ENCODE data around the gene NOSTRIN.
"Not testable (repeated sequence)": the region's sequence is repeated elsewhere in the genome, so short reads cannot be mapped to it uniquely, and the experiment has no call there.

NOSTRIN gene

DNA sequence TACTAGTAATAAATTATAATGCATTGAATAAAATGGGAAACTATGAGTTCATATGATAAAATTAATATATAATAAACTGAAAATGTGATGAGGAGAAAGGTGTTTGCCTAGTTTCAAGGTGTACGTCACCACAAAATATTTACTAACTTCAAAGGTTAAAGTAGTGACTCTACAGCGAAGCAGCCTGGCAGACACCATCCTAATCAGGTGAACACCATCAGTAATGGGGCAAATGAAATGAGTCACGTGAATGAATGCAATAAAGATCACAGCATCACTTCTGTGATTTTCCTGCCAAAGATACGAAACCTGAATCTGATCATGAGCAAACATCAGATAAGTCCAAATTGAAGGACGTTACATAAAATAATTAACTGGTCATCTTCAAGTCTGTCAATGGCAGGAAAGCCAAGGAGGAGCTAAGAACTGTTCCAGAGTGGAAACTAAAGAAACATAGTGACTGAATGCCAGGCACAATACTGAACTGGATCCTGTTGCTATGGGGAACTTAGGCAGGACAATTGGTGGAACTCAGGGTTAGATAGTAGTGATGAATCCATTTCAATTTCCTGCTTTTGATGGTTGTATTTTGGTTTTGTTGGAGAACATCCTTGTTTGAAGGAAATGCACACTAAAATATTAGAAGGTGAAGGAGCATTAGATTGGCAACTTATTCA lies 12.1 kb upstream of the NOSTRIN start:
- DNase-seq = no peak

DNA sequence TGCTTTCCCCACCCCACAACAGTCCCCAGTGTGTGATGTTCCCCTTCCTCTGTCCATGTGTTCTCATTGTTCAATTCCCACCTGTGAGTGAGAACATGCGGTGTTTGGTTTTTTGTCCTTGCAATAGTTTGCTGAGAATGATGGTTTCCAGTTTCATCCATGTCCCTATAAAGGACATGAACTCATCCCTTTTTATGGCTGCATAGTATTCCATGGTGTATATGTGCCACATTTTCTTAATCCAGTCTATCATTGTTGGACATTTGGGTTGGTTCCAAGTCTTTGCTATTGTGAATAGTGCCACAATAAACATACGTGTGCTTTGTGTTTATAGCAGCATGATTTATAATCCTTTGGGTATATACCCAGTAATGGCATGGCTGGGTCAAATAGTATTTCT lies 11.3 kb upstream of the NOSTRIN start:
- DNase-seq = not testable (repeated sequence)

DNA sequence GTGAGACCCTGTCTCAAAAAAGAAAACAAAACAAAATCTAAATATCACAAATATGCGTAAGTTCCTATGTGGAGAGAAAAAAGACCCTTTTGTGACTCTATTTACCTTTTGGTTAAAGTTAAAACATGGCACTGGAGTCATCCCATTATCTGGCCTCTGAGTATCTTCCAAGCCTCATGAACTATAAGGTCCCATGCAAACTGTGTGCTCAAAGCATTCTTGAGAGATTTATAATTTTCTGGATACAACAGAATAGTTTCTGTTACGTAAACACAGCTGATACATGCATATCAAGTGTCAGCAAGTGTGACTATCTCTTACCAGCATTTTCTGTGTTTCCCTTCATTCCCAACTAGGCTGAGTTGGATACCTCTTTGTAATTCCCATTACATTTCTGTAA lies 8.8 kb upstream of the NOSTRIN start:
- DNase-seq = no peak

DNA sequence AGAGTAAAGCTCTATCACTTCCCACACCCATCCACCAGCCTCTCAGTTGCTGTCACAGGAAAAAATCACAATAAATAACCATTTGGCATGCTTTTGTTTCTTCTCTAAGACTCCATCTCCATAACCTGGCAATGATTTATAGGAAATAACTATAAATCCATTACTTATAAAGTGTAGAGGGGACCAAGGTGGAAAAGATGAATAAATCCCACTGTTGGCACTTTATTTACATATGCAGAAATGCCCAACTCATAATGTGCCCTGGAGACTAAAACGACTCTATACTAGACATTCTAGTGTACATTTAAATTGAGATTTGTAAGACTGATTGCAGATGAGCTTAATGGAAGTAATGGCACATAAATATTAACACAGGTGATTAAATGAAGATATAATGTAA lies 7.5 kb upstream of the NOSTRIN start:
- DNase-seq = no peak

DNA sequence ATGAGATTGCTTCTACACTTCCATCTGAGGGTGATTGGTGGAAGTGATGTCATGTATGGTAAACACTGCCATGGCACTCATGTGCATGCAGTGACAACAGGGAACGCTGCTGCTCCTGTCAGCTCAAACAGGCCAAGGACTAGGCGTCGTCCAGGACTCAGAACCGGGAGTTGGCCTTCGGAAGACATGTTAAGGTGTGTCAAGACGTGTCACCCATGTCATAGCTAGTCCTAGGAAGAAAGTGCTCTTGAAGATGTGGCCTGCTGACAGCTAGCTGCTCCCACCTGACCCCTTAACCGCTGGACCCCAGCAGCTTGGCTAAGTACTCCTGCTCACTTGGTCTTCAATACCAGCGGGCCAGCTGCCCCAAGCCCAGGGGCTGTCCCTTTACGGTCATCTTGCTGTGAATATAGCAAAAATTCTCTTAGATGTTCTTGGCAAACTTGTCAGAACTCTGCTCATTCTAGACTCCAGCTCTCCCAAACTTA lies 6.3 kb upstream of the NOSTRIN start:
- DNase-seq = no peak

DNA sequence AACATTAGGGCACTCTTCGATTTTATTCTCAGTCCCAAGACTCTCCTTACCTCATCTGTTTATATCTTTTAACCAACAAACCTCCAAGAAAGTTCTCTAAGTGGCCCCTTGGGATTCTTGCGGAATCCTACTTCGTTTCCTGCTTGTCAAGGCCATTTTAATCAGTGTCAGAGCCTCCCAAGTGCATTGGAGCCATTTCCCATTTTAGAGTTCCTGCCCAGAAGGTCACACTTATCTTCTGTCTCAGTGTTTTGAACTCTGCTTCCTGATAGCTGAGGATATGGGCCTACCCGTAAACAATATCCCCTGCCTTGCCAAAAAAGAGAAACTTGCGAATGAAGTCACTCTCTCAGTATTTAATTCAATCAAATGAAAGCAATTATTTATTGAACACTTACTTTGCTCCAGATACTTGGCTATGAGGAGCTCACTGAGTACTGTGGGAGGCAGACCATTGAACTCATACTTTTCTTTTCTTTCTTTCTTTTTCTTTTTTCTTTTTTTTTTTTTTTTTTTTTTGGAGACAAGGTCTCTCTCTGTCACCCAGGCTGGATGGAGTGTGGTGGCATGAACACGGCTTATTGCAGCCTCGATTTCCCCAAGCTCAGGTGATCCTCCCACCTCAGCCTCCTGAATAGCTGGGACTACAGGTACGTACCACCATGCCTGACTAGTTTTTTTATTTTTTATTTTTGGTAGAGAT lies 5.7 kb upstream of the NOSTRIN start:
- no peak for DNase-seq

DNA sequence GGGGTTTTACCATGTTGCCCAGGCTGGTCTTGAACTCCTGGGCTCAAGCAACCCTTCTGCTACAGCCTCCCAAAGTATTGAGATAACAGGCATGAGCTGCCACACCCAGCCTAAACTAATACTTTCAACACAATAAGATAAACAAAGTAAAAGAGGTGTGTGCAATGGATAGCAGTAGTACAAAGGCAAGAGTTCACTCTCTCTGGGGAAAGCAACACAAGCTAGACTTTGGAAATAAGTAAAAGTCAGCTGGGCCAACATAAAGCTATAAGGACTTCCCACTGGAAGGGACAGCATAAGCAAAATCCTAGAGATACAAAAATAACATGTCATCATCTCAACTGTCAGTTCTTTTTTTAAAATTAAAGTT lies 5.2 kb upstream of the NOSTRIN start:
- no peak for DNase-seq

DNA sequence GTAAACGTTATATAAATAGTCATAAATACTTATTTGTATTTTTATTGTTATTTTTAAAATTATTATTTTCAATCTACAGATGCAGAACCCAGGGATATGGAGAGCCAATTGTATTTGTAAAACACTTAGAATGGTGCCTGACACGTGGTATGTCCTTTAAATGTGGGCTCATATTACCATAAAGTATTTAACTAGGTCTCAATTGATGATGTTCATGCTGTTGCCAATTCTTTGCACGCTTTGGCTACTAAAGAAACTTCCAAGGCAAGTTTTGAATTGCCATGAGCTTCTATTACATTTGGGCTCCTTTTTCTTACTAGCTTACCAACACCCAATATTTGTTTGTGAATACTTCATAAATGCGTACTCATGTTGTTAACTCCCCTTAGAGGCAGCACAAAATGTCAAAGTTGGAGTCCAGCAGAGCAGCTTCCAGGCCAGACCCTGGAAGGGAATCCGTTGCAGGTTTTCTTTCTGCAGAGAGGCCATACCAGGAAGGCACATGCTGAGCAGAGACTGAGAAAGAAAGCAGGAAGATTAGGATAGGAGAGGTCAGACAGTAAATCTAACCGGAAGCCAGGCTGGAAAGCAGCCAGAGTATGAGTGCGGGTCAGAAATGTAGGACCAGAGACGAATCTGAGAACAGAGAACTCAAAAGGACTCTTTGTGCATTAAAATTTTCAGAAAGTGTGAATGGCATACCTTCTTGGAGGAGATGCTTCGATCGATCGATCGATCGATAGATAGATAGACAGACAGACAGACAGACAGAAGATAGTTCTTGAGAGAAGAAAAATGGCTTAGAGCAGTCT lies 4.2 kb upstream of the NOSTRIN start:
- DNase-seq = no peak

DNA sequence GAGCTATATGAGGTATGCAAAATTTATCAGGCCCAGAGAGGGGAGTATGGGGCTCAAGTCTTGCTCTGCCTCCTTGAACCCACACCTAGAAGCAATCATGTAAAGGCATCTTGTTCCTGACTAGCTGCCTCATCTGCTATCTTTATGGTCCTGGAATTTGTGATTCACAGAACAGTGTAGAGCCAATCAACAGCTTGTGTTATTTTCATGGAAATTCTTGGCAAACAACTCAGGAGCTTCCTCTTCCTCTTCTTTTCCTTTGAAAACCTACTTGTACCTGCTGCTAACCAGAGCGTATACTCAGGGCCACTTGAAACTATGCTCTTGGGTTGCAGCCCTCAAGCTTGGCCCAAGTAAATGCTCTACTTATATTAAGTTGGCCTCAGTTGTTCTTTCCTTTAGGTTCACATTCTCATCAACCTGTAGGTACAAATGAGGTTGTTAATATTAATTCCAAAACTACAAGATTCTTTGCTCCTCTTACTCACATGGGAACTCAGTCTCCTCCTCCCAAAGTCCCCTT lies 3.5 kb upstream of the NOSTRIN start:
- no peak for DNase-seq

DNA sequence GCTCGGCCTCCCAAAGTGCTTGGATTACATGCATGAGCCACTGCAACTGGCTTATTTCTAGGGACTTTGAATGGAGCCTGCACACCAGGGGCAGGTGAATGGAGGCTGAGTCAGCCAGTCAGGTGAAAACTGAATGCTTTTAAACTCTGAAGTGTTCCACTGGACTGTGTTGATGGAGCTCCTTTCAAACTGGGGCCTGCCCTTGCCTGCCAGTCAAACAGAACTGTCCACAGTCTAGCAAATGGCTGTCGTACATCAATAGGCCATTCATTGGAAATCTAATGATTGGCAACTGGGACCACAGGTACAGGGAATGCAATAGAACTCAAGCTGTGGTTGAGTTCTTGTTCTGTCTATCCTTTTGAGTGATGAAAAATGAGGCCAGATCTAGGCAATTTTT lies 966 bp upstream of the NOSTRIN start:
- no peak for DNase-seq

DNA sequence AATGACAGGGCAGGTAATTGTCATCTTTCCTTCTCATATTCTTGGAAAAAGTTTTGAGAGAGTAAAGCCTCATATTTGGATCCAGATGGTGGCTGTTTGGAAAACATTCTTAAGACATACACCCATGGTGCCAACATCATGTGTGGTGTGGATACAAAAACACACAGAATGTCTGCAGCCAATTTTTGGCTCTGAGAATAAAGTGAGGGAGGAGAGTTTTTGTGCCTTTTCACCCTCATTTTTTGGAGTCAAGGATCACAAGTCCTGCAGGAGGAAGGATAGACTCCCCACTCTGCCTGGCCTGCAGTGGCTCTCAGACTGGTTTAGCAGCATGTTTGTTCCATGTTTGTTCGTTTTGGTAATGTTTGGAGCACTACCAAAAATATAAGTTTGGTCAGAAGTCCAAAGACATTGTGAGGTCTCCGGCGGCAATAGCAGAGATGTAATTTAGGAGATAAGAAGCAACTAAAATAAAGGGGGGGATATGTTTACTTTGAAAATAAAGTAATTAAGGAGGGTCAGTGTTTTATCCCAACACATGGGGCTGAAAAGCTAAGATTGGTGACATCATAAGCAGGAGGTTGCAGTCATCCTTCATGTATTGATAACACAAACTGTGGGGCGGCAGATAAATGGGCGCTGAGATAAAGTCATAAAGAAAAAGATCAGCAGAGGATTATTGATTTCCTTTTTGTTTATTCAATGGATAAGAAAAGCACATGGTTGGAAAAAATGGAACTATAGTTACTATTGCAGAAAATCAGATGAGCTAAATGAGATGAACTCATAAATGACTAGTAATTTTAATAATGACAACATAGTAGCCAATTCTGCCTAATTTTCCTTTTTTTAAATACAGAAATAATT lies 655 bp downstream of the NOSTRIN start:
- no peak for DNase-seq

DNA sequence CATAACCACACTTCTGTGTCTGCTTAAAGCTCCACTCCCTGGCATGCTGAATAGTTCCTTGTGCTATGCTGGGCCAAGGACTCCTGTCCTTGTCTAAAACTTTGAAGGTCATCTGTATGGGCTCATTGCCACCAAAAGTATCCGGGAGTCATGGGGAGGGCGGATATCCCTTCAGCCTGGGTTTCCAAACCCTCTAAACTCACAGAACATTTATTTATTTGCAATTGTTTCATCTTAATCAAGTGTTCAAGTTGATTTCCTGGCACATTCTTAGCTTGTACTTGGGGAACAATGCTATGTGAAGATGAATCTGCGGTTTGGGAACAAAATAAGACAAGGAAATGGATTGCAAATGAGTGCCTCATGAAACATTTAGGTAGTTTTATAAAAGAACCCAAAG lies 1.8 kb downstream of the NOSTRIN start:
- DNase-seq = no peak

DNA sequence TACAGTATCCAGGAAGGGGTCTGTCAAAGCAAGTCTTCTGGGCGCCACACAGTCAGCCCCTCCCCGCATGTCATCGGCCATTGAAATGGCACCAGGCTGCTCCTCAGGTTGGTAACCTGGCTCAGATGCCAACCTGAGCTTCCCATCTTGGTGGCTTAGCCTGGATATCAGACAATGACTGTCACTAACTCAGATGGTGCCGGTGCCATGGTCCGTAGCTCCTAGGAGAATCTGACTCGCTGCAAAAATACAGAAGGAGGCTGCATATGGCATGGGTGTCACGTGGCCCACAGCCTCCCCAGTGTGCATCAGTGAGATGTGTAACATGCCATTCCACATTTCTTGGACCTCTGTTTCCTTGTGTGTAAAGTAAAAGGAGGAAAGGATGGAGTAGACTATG lies 3.2 kb downstream of the NOSTRIN start:
- no peak for DNase-seq

DNA sequence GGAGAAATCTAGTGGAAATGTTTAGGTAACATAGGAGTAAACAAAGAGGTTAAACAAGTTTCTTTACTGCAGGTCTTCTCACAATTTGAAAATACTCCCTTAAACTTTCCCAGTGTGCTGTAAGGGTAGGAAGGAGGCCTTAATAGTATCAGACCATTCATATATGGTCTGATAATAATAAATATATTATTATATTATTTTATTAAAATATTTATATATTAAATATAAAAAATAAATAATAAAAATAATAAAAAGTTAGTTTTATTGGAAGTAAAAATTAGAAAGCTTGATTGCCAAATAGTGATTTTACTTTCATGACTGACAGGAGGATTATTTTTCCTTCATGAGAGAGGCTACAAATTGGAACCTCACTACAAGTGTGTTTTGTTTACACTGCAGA lies 7.1 kb downstream of the NOSTRIN start:
- DNase-seq = no peak

DNA sequence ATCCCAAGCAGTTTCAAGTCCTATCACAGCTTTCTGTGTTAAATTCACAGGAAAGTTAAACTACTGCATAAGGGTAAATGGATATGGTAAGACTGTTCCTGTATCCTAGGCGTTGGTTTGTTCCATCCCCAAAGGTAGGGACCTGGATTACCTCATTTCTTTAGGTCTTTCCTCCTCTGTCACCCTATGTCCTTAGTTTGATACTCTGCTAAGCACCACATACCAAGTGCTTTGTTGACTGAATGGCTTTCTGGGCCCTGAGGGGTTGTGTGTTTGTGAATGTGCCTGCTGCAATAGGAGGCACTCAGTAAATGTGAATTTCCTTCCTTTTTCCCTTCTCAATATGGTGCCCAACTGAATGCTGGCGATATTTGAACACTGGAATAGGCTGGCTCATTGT lies 7.8 kb downstream of the NOSTRIN start:
- DNase-seq = no peak

DNA sequence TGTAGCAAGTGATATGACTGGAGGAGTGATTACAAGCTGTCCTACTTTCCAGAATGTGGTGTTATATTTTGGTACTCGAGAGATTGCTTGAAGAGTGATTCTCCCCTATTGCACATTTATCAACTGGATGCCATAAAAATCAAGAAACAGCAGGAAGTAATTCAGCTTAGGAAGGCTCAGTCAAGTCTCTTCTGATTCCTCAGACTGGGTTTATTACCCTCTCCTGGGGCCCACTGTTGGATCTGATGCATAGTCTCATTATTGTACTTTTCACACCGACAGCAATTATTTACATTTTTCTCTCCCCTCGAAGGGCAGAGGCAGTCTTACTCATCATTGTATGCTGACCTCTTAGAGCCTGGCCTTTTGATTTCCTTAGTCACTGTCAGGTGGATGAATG lies 9.3 kb downstream of the NOSTRIN start:
- no peak for DNase-seq

DNA sequence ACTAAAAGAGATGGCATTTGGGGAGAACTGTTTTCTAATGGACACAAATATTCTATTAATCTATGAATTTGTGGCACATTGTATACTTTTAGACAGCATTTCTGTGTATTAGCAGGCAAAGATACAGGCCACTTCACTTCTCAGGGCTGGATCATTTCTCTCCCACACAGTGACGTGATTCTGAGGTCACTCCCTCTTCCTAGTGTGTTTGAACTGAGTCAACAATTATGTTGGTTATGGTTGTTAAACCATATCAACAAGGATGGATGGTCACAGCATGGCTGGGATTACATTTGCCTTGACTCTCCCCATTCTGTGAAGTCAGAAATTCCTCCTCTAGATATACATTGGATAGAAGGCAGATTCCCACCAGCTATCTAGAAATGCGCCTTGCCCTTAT lies 11.6 kb downstream of the NOSTRIN start:
- no peak for DNase-seq

DNA sequence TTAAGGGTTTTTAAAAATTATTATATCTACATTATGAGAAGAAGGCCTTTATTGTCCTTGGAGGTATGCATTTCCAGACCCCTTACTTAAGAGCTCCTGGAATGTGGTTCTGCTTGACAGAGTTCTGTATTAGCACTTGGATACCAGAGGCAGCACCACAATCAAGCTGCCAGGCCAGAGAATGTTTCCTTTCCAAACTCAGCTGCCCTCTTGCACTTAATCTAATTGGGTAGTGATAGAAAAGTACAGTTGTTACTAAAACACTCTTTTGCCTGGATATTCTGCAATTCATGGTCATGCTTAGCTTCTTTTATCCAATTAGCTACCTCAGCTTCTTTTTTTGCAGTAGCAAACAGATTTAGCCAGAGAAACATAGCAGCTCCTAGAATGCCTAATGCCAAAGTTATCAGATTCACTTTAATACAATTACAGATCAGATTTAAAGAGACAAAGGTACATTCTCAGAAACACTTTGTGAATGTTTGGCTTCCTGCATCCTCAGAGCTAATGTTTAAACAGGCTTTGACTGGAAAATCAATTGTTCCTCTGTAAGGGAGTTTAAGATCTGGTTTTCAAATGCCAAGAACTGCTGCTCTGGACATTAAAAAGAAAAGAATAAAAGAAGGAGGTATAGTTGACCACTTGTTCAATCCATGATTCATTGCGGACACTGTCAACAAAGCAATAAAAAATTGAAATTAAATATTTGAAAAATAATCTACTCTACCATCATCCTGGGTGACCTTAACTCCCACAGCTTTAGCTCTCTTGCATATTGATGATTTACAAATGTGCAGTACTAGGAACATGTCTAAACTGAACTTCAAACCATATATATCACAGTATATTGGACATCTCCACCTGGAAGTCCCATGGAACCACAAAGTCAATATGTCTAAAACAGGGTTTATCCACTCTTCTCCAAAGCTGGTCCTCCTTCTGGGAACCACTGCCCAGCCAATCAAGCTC lies 12.8 kb downstream of the NOSTRIN start:
- no peak for DNase-seq

DNA sequence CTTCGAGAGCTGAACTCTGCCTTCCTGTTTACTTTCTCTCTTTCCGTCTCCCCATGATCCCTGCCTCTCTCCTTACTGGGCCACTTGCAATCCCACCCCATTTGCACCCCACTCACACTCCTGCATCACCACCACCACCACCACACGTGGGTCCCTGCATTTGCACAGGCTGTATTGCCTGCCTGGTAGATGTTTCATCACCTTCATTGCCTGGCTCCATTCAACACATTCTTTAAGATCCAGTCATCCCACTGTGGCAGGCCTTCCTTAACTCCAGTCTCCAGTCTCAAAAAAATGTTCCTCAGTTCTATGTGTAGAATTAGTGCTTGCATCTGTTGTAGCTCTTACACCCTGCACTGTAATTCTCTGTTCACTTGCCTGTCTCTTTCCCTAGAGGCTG lies 13.9 kb downstream of the NOSTRIN start:
- DNase-seq = no peak

DNA sequence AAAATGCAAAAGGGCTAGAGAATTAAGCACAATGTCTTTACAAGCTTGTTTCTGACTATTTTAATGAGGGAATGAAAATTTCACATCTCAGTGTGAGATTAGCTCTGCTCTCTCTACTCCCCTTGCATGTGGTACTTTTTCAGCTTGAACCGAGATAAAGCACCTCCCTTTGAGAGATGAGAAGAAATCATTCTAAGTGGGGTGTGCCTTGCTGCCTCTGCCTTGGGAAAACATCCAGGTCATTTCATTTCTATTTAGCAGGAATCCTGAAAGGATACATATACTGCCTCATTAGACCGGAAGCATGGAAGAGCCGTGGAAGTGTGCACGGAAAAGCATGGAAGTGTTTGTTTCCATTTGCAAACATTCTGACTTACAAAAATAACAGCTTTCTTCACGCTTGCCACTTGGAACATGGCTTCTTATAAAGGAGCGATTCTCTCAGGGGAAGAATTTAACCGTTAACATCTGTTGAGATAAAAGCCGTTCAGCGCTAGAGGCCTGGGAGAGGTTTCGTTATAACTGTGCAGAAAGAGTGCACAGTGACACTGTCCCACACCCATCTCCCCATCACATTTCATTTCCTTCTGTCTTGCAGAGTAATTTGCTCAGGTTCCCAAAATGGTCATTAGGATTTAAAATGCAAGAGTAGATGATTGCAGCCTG lies 16.7 kb downstream of the NOSTRIN start:
- DNase-seq = no peak
